Kidney (tissue), 14 donors: Measurements from ENCODE around the gene NDST1. TPM values are rescaled to one million over a fixed set of nuclear protein-coding genes. Genes with fewer than 3 reads are reported as not detected.

ENCODE experiments used
- DNase-seq, 5 donors: peaks; one replicate each; pipeline ENCODE4 v3.0.0-alpha.2; 2013 to 2020
- FAIRE-seq: peaks from 2 replicates; lab custom pipeline; 2012; peaks lifted over from hg19 to GRCh38; lab: Jason Lieb, UNC
- H3K27ac ChIP-seq, 2 donors: one replicate each; pipeline ENCODE4 v1.7.0; 2013; ENCODE audit warnings: low read depth in 2 of 2, low read length in 2 of 2, inconsistent platforms in 1 of 2
- H3K27me3 ChIP-seq: one replicate; pipeline ENCODE4 v1.7.1; 2013; ENCODE audit warnings: low read length, inconsistent platforms; ENCODE audit not compliant: control insufficient read depth, insufficient read depth
- H3K36me3 ChIP-seq, 3 donors: one replicate each; pipeline versions ENCODE4 v1.7.0 to v1.7.1; 2013; ENCODE audit warnings: low read length in 3 of 3, control low read depth in 1 of 3, inconsistent platforms in 1 of 3; ENCODE audit not compliant: insufficient read depth in 3 of 3, control insufficient read depth in 2 of 3
- H3K4me1 ChIP-seq, 3 donors: one replicate each; pipeline versions ENCODE4 v1.7.0 to v1.7.1; 2013; ENCODE audit warnings: low read length in 3 of 3, inconsistent platforms in 1 of 3, low read depth in 1 of 3; ENCODE audit not compliant: control insufficient read depth in 2 of 3, insufficient read depth in 2 of 3
- H3K4me3 ChIP-seq, 3 donors: one replicate each; pipeline versions ENCODE4 v1.7.0 to v1.8.1; 2013; ENCODE audit warnings: low read length in 3 of 3, control low read depth in 1 of 3, inconsistent platforms in 1 of 3
- H3K9ac ChIP-seq, 3 donors: one replicate each; pipeline versions ENCODE4 v1.7.0 to v1.7.1; 2013; ENCODE audit warnings: low read length in 3 of 3, control low read depth in 1 of 3, inconsistent platforms in 1 of 3
- H3K9me3 ChIP-seq, 3 donors: one replicate each; pipeline versions ENCODE4 v1.7.0 to v1.7.1; 2013; ENCODE audit warnings: low read length in 3 of 3, control low read depth in 1 of 3, inconsistent platforms in 1 of 3; ENCODE audit not compliant: control insufficient read depth in 2 of 3, insufficient read depth in 1 of 3
- CTCF ChIP-seq: IDR thresholded peaks from 3 replicates; pipeline ENCODE4 v1.5.1; 2012; ENCODE audit warnings: mild to moderate bottlenecking, moderate library complexity, borderline replicate concordance; ENCODE audit not compliant: insufficient read depth; ENCODE audit errors: extremely low read depth
- intact Hi-C: fragments of 100-400 bp; cut with DNase I; formaldehyde crosslinking; loops from one replicate; pipeline ENCODE4 v1.11.1; 2022
- polyA plus RNA-seq: library from polyadenylated mRNA; stranded (reverse); fragments of 350-450 nt; fragmentation: Illumina TruSeq; extraction: RNeasy Lipid Tissue Mini Kit (QIAGEN cat#74804); gene quantifications from one replicate; pipeline ENCODE4 v1.2.3, GENCODE V29; 2014; ENCODE audit warnings: low read depth, low replicate concordance; ENCODE audit not compliant: insufficient read depth
- total RNA-seq: library from RNA; stranded (reverse); fragmentation: NEBNext Ultra II Directional; extraction: Animal tissue kit (Norgen Biotek cat#: 25700); gene quantifications from one replicate; pipeline ENCODE4 v1.2.1, GENCODE V29; 2021
- donor health status: control.
- donor health status: control.
- donor health status: control.
- donor health status: control.
- donor health status: control.
- donor health status: DM: yes; HTN: yes; CAD: no.
- donor health status: Normal renal cell carcinoma (clear cell type).

The NDST1 gene
- total and polyA plus RNA-seq, 2 donors from 2014 or later, result 11.7 to 60.7 TPM

- Histone ChIP-seq H3K27me3 (no peaks in the 10 kb centered on the region), H3K27ac (no peak overlapping the region), H3K9me3 (no peaks in the 10 kb centered on the region), H3K4me1 (peaks cover 0 to 32% (median 8%) of the 10 kb centered on the region in 3 donors), H3K9ac (no peak overlapping the region), H3K36me3 (no peaks in the 10 kb centered on the region), H3K4me3 (no peak overlapping the region)
- DNase-seq, result no peak
- FAIRE-seq, result no peak
- intact Hi-C loops, result no loop called here
- TF ChIP-seq CTCF, result no peak
Measured at GRCh38 chr5:150593996-150594395, 86.1 kb downstream of the NDST1 start.

GRCh38 chr5:150595466-150596031, 87.6 kb downstream of the NDST1 start:
- H3K4me1 ChIP-seq, result peaks cover 0 to 32% (median 5%) of the 10 kb centered on the region in 3 donors
- H3K36me3 ChIP-seq, result no peaks in the 10 kb centered on the region
- intact Hi-C loops, result no loop called here
- no peaks in the 10 kb centered on the region for H3K27me3 ChIP-seq
- no peak for TF ChIP-seq CTCF
- H3K9me3 ChIP-seq, result no peaks in the 10 kb centered on the region
- H3K4me3 ChIP-seq, result no peak overlapping the region
- no peak for FAIRE-seq
- no peak overlapping the region for H3K9ac ChIP-seq
- peak in 2 of 5 donors; percentile 28 to 78 for DNase-seq
- H3K27ac ChIP-seq, result peak overlapping the region; percentile 48 to 72

GRCh38 chr5:150596313-150596712, 88.4 kb downstream of the NDST1 start:
- no peaks in the 10 kb centered on the region for H3K9me3 ChIP-seq
- H3K4me1 ChIP-seq, result peaks cover 0 to 27% (median 3%) of the 10 kb centered on the region in 3 donors
- H3K27ac ChIP-seq, result peak overlapping the region; percentile 48 to 53
- DNase-seq, result no peak
- no peak overlapping the region for H3K4me3 ChIP-seq
- no peaks in the 10 kb centered on the region for H3K36me3 ChIP-seq
- no peak overlapping the region for H3K9ac ChIP-seq
- no peaks in the 10 kb centered on the region for H3K27me3 ChIP-seq
- intact Hi-C loops, result no loop called here
- no peak for TF ChIP-seq CTCF
- no peak for FAIRE-seq

DNA sequence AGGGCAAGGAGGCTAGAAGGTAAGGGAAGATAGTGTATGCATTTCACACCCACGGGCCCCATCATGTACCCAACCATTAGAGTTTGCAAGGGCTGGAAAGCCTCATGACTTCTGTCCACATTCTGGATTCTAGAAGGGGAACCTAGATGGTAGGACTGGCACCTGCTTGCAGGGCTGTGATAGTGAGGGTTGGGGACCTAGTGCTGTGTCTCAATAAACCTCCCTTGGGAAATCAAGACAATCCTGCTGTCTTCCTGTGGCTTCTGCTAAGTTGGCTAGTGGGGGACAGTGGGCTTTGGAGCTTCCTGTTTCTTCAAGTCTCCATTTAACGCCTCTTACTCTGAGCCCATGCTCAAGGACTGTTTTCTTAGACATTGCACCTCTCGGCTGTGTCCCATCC, 88.9 kb downstream of the NDST1 start:
- no peak for TF ChIP-seq CTCF
- Histone ChIP-seq H3K4me3 (no peak overlapping the region), H3K9ac (no peak overlapping the region), H3K27me3 (no peaks in the 10 kb centered on the region), H3K4me1 (peaks cover 0 to 26% (median 3%) of the 10 kb centered on the region in 3 donors), H3K9me3 (no peaks in the 10 kb centered on the region), H3K36me3 (no peaks in the 10 kb centered on the region), H3K27ac (no peak overlapping the region)
- DNase-seq (no peak), FAIRE-seq (no peak)
- intact Hi-C loops, result no loop called here
